Neutrophil (primary cell): ENCODE data around the gene TTYH3.
A peak's percentile ranks its signal among the peaks of the same experiment; 100 is the strongest.

Experiments
- H3K27ac ChIP-seq: fragments of 200-600 bp; sonication (generic); 2 replicates; pipeline ENCODE4 v1.5.1; 2016; ENCODE audit warnings: mild to moderate bottlenecking, moderate library complexity
- H3K27me3 ChIP-seq: fragments of 200-600 bp; sonication (generic); 2 replicates; pipeline ENCODE4 v1.6.0; 2016; ENCODE audit warnings: mild to moderate bottlenecking
- H3K36me3 ChIP-seq: fragments of 200-600 bp; sonication (generic); 2 replicates; pipeline ENCODE4 v1.5.1; 2017
- H3K4me1 ChIP-seq, 2 experiments: fragments of 200-600 bp in 1 of 2; sonication (generic) in 1 of 2; 1 replicate in 1 of 2; 2 replicates in 1 of 2; pipeline versions ENCODE4 v1.5.1 to v1.6.1; 2013 to 2016; ENCODE audit warnings: low read depth in 1 of 2, low read length in 1 of 2, mild to moderate bottlenecking in 1 of 2, moderate library complexity in 1 of 2; ENCODE audit not compliant: control insufficient read depth in 1 of 2, insufficient read depth in 1 of 2
- H3K4me3 ChIP-seq, 2 experiments: fragments of 200-600 bp in 1 of 2; sonication (generic) in 1 of 2; 1 replicate in 1 of 2; 2 replicates in 1 of 2; pipeline ENCODE4 v1.5.1; 2013 to 2016; ENCODE audit warnings: low read depth in 1 of 2, low read length in 1 of 2, mild to moderate bottlenecking in 1 of 2, moderate library complexity in 1 of 2
- H3K9me3 ChIP-seq: fragments of 200-600 bp; sonication (generic); 2 replicates; pipeline ENCODE4 v1.5.1; 2016
- CTCF ChIP-seq: fragments of 200-600 bp; sonication (generic); IDR thresholded peaks from 2 replicates; pipeline ENCODE4 v1.5.1; 2016; ENCODE audit warnings: antibody characterized with exemption

TTYH3 gene

GRCh38 chr7:2628130-2628482, 3.7 kb upstream of the TTYH3 start:
- Histone ChIP-seq H3K4me3 (no peak overlapping the region), H3K36me3 (no peaks in the 10 kb centered on the region), H3K27ac (no peak overlapping the region), H3K27me3 (peaks cover 14% of the 10 kb centered on the region), H3K9me3 (no peaks in the 10 kb centered on the region), H3K4me1 (peaks cover 18 to 25% of the 10 kb centered on the region in 2 experiments)
- no peak for TF ChIP-seq CTCF

- H3K27ac ChIP-seq, result no peak overlapping the region
- no peaks in the 10 kb centered on the region for H3K9me3 ChIP-seq
- TF ChIP-seq CTCF, result no peak
- peaks cover 22% of the 10 kb centered on the region for H3K27me3 ChIP-seq
- peaks cover 18 to 25% of the 10 kb centered on the region in 2 experiments for H3K4me1 ChIP-seq
- H3K36me3 ChIP-seq, result no peaks in the 10 kb centered on the region
- H3K4me3 ChIP-seq, result no peak overlapping the region
Measured at GRCh38 chr7:2628891-2629290, 2.9 kb upstream of the TTYH3 start.

GRCh38 chr7:2629746-2630681, 1.8 kb upstream of the TTYH3 start:
- no peak for TF ChIP-seq CTCF
- H3K27ac ChIP-seq, result no peak overlapping the region

GRCh38 chr7:2632733-2633537, 1.1 kb downstream of the TTYH3 start:
- Histone ChIP-seq H3K9me3 (no peaks in the 10 kb centered on the region), H3K27ac (peak overlapping the region; percentile 55), H3K27me3 (peaks cover 25% of the 10 kb centered on the region), H3K4me1 (peaks cover 25 to 36% of the 10 kb centered on the region in 2 experiments), H3K4me3 (peak overlapping the region; percentile 80), H3K36me3 (no peaks in the 10 kb centered on the region)
- no peak for TF ChIP-seq CTCF

More at GRCh38 chr7:2629746-2630681, 1.8 kb upstream of the TTYH3 start:
- no peak overlapping the region for H3K4me3 ChIP-seq
- no peaks in the 10 kb centered on the region for H3K36me3 ChIP-seq
- H3K27me3 ChIP-seq, result peaks cover 25% of the 10 kb centered on the region
- H3K4me1 ChIP-seq, result peaks cover 21 to 27% of the 10 kb centered on the region in 2 experiments
- no peaks in the 10 kb centered on the region for H3K9me3 ChIP-seq

GRCh38 chr7:2633538-2634266, 1.9 kb downstream of the TTYH3 start:
- Histone ChIP-seq H3K27ac (peak overlapping the region; percentile 34), H3K27me3 (peaks cover 25% of the 10 kb centered on the region), H3K4me3 (peak overlapping the region; percentile 80), H3K9me3 (no peaks in the 10 kb centered on the region), H3K4me1 (peaks cover 25 to 36% of the 10 kb centered on the region in 2 experiments), H3K36me3 (no peaks in the 10 kb centered on the region)
- TF ChIP-seq CTCF, result no peak
